Panc1 (cell line): ENCODE data around the gene RBM47.

Experiments used
- CTCF ChIP-seq: fragments of 450-650 bp; IDR thresholded peaks from 2 replicates; pipeline ENCODE4 v1.5.1; 2017; ENCODE audit warnings: mild to moderate bottlenecking
- POLR2AphosphoS5 ChIP-seq: IDR thresholded peaks from 2 replicates; pipeline ENCODE4 v1.6.1; 2012; ENCODE audit warnings: mild to moderate bottlenecking, low read depth, low read length, moderate library complexity
- SIN3A ChIP-seq: IDR thresholded peaks from 2 replicates; pipeline ENCODE4 v1.6.1; 2012; ENCODE audit warnings: low read depth, mild to moderate bottlenecking, low read length, moderate library complexity, borderline replicate concordance; ENCODE audit not compliant: insufficient read depth
- TCF7L2 ChIP-seq: IDR thresholded peaks from 2 replicates; pipeline ENCODE4 v1.6.1; 2011; ENCODE audit warnings: mild to moderate bottlenecking, low read depth, low read length, inconsistent platforms
- TF ChIP-seq, protein P1 (sequence below), 2 experiments: IDR thresholded peaks; 2 replicates each; pipeline ENCODE4 v1.6.1; 2011 to 2012; ENCODE audit warnings: low read depth in 2 of 2, control low read depth in 1 of 2, low read length in 1 of 2, mild to moderate bottlenecking in 1 of 2, moderate library complexity in 1 of 2; ENCODE audit not compliant: insufficient read depth in 1 of 2

DNA sequence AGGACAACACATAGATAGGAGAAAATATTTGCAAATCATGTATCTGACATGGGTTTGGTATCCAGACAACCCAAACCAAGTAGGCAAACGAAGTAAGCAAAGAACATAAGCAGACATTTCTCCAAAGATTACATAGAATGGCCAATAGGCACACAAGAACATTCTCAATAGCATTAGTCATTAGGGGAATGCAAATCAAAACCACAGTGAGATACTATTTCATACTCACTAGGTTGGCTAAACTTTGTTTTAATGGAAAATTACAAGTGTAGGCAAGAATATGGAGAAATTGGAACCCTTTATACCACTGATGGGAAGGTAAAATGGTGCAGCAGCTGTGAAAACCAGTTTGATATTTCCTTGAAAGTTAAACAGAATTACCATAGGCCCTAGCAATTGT is 219.8 kb downstream of the RBM47 start:
- no peak for TF ChIP-seq CTCF
- no peak for TF ChIP-seq TCF7L2
- TF ChIP-seq, protein P1, sequence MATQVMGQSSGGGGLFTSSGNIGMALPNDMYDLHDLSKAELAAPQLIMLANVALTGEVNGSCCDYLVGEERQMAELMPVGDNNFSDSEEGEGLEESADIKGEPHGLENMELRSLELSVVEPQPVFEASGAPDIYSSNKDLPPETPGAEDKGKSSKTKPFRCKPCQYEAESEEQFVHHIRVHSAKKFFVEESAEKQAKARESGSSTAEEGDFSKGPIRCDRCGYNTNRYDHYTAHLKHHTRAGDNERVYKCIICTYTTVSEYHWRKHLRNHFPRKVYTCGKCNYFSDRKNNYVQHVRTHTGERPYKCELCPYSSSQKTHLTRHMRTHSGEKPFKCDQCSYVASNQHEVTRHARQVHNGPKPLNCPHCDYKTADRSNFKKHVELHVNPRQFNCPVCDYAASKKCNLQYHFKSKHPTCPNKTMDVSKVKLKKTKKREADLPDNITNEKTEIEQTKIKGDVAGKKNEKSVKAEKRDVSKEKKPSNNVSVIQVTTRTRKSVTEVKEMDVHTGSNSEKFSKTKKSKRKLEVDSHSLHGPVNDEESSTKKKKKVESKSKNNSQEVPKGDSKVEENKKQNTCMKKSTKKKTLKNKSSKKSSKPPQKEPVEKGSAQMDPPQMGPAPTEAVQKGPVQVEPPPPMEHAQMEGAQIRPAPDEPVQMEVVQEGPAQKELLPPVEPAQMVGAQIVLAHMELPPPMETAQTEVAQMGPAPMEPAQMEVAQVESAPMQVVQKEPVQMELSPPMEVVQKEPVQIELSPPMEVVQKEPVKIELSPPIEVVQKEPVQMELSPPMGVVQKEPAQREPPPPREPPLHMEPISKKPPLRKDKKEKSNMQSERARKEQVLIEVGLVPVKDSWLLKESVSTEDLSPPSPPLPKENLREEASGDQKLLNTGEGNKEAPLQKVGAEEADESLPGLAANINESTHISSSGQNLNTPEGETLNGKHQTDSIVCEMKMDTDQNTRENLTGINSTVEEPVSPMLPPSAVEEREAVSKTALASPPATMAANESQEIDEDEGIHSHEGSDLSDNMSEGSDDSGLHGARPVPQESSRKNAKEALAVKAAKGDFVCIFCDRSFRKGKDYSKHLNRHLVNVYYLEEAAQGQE (IDR thresholded peaks at IDR 0.05; ENCODE audit: insufficient read depth in 1 of 2, low read depth in 2 of 2, low read length in 1 of 2), result no peak
- TF ChIP-seq POLR2AphosphoS5, result no peak
- TF ChIP-seq SIN3A, result no peak
